HG03108 (cell line): ENCODE results near the gene SCTR.

ENCODE experiments used
- ATAC-seq: cut with Tn5 transposase; IDR thresholded peaks from one replicate; pipeline ENCODE4 v1.9.1; 2021; ENCODE audit warnings: moderate library complexity; ENCODE audit not compliant: unreplicated experiment

SCTR gene

GRCh38 chr2:119488245-119489214 lies 35.8 kb downstream of the SCTR start:
- no peak for ATAC-seq

- peak; percentile 83 for ATAC-seq
Observed at GRCh38 chr2:119487434-119488244, 36.6 kb downstream of the SCTR start.

- ATAC-seq = no peak
Observed at GRCh38 chr2:119486886-119487285, 37.4 kb downstream of the SCTR start.

GRCh38 chr2:119486196-119486827 lies 38.0 kb downstream of the SCTR start:
- no peak for ATAC-seq

GRCh38 chr2:119485336-119486110 lies 38.8 kb downstream of the SCTR start:
- no peak for ATAC-seq

GRCh38 chr2:119484834-119485233 lies 39.4 kb downstream of the SCTR start:
- ATAC-seq = no peak

GRCh38 chr2:119483896-119484718 lies 40.2 kb downstream of the SCTR start:
- ATAC-seq = no peak

- no peak for ATAC-seq
Observed at GRCh38 chr2:119483395-119483753, 40.9 kb downstream of the SCTR start.

GRCh38 chr2:119482481-119483394 lies 41.5 kb downstream of the SCTR start:
- ATAC-seq = no peak

GRCh38 chr2:119481501-119482455 lies 42.5 kb downstream of the SCTR start:
- ATAC-seq = no peak

GRCh38 chr2:119480718-119481142 lies 43.6 kb downstream of the SCTR start:
- no peak for ATAC-seq

- ATAC-seq = no peak
Observed at GRCh38 chr2:119480184-119480583, 44.1 kb downstream of the SCTR start.

- ATAC-seq = no peak
Observed at GRCh38 chr2:119478978-119479295, 45.3 kb downstream of the SCTR start.

- ATAC-seq = no peak
Observed at GRCh38 chr2:119478188-119478977, 45.9 kb downstream of the SCTR start.

- ATAC-seq = no peak
Observed at GRCh38 chr2:119477113-119477505, 47.2 kb downstream of the SCTR start.

- ATAC-seq = peak; percentile 60
Observed at GRCh38 chr2:119476301-119477112, 47.8 kb downstream of the SCTR start.
